GM12801 (cell line): Measurements from ENCODE around the gene RNPEP.

Experiments
- TF ChIP-seq, protein P1 (sequence below): IDR thresholded peaks from one replicate; pipeline ENCODE4 v1.5.1; 2011; ENCODE audit warnings: control low read depth; ENCODE audit not compliant: insufficient read length; ENCODE audit errors: extremely low read depth

Gene RNPEP

DNA sequence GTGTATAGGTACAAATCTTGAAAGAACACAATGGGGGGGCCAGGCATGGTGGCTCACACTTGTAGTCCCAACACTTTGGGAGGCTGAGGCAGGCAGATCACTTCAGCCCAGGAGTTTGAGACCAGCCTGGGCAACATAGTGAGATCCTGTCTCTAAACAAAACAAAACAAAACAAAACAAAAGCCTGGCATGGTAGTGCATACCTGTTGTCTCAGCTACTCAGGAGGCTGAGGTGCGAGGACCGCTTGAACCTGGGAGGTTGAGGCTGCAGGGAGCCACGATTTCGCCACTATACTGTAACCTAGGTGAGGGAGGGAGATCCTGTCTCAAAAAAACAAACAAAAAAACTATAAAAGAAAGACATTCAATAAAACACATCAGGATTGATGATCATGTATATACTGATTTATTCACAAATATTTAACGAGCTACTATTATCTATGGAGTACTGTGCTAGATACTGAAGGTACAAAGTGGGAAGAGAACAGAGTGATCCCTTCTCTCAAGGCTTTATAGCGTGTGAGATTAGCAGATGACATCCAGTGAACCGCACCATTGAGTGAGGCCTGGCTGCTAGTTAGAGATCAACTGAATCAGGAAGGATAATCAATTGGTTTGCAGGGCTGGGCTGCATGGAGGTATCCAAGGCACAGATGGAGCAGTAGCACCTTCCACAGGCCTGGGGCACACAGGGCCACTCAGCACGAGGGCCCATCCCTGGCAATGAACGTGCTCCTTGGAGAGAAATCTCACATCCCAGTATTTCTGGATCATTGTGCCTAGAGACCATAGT, 54.3 kb downstream of the RNPEP start:
- TF ChIP-seq, protein P1, sequence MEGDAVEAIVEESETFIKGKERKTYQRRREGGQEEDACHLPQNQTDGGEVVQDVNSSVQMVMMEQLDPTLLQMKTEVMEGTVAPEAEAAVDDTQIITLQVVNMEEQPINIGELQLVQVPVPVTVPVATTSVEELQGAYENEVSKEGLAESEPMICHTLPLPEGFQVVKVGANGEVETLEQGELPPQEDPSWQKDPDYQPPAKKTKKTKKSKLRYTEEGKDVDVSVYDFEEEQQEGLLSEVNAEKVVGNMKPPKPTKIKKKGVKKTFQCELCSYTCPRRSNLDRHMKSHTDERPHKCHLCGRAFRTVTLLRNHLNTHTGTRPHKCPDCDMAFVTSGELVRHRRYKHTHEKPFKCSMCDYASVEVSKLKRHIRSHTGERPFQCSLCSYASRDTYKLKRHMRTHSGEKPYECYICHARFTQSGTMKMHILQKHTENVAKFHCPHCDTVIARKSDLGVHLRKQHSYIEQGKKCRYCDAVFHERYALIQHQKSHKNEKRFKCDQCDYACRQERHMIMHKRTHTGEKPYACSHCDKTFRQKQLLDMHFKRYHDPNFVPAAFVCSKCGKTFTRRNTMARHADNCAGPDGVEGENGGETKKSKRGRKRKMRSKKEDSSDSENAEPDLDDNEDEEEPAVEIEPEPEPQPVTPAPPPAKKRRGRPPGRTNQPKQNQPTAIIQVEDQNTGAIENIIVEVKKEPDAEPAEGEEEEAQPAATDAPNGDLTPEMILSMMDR: no peak

DNA sequence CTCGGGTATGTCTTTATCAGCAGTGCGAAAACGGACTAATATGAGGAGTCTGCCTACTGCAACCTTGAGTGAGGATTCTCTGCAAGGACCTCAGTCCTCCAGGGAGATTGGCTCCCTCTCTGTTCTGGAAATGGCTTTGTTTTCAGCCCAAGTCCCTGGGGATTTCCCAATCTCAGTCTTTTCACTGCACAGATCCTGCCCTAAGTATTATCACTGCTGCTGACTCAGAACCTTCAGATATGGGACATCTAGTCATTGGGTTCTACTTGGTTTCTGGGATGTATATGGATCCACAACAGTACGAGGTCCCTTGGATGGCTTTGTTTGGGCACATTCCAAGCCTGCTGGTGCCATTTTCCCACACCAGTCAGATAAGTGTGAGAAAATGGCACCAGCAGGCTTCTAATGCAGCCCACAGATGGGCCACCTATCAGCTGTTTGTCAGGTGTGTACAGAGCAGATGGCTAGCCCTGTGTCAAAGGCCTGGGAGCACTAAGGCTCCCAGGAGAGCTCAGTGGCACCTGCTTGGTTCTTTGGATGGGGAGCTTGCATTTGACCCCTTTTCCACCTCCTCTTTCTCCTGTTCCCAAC, 55.4 kb downstream of the RNPEP start:
- TF ChIP-seq, protein P1: no peak

DNA sequence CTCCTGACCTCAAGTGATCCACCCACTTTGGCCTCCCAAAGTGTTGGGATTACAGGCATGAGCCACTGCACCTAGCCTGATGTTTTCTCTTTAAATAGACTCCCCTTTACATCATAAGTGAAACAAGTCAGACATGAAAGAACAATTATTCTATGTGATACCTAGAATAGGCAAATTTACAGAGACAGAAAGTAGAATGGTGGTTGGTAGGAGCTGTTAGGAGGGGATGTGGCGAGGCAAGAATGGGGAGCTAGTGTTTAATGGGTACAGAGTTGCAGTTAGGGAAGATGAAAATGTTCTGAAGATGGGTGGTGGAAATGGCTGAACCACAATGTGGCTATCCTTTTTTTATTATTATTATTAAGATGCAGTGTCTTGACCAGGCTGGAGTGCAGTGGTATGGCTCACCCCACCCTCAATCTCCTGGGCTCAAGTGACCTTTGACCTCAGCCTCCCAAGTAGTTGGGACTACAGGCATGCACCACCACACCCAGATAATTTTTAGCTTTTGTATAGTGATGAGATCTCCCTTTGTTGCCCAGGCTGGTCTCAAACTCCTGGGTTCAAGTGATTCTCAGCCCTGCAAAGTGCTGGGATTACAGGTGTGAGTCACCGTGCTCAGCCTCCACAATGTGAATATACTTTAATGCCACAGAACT, 56.4 kb downstream of the RNPEP start:
- TF ChIP-seq, protein P1: no peak

DNA sequence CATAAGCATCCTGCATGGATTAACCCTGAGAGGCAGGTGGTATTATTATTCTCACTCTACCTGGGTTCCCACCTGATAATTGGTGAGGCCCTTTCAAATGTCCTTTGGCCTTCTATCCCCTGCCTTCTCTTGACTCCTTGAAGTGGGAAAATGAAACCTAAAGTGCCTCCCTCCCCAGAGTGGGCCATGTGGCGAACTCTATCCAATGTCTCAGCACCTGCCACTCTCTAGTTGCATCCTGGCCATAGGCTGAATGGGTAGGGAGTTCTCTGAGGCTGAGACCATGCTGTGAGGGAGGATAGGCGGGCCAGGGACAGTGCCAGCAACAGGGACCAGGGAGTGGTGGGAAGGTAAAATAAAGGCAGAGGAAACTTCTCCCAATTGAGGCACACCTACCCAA, 63.3 kb downstream of the RNPEP start:
- TF ChIP-seq, protein P1: no peak

DNA sequence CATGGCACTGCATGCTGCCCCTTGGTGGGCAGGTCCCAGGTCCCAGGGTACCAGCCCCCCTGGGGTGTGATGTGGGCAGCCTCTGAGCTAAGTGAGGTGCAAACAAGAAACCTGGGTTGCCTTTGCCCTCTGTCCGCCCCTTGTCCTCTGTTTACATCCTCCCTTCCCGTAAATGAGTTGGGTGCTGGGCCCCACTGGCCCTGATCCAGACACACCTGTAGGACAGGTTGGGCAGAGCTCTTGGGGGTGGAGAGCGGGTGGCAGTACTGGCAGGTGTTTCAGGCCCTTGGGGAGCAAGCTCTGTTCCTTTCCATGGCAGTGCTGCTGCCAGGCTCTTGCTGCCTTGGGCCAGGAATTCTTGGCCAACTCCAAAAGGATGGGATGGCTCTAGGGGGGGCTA, 63.8 kb downstream of the RNPEP start:
- TF ChIP-seq, protein P1: no peak

DNA sequence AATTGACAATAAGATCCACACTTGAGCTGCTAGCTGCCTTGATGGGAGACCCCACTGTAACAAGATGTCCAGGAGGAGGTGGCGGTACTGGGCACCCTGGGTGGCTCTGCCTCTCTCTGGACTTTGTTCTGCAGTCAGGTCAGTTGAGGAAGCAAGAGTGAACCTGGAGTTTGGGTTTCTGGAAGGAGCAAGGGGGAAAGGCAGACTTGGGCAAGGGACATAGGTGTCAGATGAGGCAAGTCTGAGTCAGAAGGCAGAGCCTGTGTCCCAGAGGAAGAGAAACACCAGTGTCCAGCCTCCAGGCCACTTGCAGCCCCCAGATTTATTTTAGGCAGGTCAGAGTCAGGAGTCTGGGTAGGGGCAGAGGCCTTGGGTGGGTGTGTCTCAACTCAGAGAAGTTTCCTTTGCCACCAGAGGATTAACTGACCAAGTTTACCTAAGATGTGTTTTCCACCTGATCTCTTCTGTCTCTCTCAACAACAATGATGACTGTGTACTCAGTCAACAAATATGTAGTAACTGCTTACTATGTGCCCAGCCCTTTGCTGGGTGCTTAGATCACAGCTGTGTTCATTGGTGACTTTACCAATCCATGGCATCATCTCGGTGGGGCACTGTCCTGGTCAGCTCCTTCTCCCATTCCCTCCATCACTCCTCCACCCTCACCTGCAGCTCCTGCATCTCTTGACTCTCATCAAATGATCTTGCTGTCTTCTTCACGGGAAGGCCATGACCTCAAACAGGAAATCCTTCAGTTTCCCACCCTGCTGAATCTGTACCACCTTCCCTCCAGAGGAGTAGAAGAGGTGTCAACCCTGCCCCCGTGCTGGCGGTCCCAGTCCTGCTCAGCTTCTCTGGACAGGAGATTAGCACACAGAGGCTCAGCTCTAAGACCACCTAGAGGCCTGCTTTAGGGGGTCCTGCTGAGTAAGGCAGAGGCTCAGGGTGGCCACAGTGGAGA, 64.6 kb downstream of the RNPEP start:
- TF ChIP-seq, protein P1: no peak

DNA sequence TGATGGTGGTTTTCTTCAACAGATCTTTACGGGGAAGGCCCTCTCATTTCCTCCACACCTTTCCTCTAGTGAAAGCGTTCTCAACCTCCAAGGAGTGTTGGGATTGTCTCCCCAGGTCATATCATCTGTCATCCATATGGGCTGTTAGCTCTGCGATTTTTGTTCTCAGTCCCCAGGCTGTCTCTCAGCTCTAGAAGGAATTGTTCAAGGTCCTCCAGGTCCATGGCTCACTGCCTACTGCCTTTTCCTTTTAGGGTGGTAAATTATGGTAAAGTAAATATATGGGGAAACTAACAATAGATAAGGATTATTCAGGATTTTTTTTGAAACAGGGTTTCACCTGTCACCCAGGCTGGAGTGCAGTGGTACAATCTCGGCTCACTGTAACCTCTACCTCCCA, 65.5 kb downstream of the RNPEP start:
- TF ChIP-seq, protein P1: no peak
